SH-SY5Y (cell line): Measurements from ENCODE around the gene TMEM158.

Experiments
- GATA2 ChIP-seq: IDR thresholded peaks from 2 replicates; pipeline ENCODE4 v1.6.1; 2011; ENCODE audit warnings: mild to moderate bottlenecking, low read depth, low read length
- GATA3 ChIP-seq: IDR thresholded peaks from 2 replicates; pipeline ENCODE4 v1.6.1; 2011; ENCODE audit warnings: low read depth, mild to moderate bottlenecking, low read length, moderate library complexity

- no peak for TF ChIP-seq GATA2
- TF ChIP-seq GATA3: no peak
Measured at GRCh38 chr3:45272032-45272810, 46.1 kb upstream of the TMEM158 start.
